Stomach smooth muscle (tissue), 2 donors: ENCODE results near the gene NSUN2.
"Not testable (repeated sequence)": the region's sequence is repeated elsewhere in the genome, so short reads cannot be mapped to it uniquely, and the experiment has no call there.

Experiments used
- H3K27ac ChIP-seq: one replicate; pipeline ENCODE4 v1.7.0; 2013; ENCODE audit warnings: mild to moderate bottlenecking, low read length, inconsistent platforms
- H3K27me3 ChIP-seq, 2 donors: one replicate each; pipeline ENCODE4 v1.7.0; 2013; ENCODE audit warnings: low read length in 2 of 2; ENCODE audit not compliant: insufficient read depth in 2 of 2, control insufficient read depth in 1 of 2
- H3K36me3 ChIP-seq, 2 donors: one replicate each; pipeline ENCODE4 v1.7.0; 2013; ENCODE audit warnings: low read length in 2 of 2; ENCODE audit not compliant: control insufficient read depth in 2 of 2, insufficient read depth in 2 of 2
- H3K4me1 ChIP-seq: one replicate; pipeline ENCODE4 v1.7.0; 2013; ENCODE audit warnings: low read length; ENCODE audit not compliant: control insufficient read depth, insufficient read depth
- H3K4me3 ChIP-seq, 2 donors: one replicate each; pipeline ENCODE4 v1.7.0; 2013; ENCODE audit warnings: low read length in 2 of 2
- H3K9ac ChIP-seq, 2 donors: one replicate each; pipeline ENCODE4 v1.7.0; 2013; ENCODE audit warnings: low read length in 2 of 2, mild to moderate bottlenecking in 1 of 2
- H3K9me3 ChIP-seq, 2 donors: one replicate each; pipeline ENCODE4 v1.7.0; 2013; ENCODE audit warnings: low read length in 2 of 2; ENCODE audit not compliant: control insufficient read depth in 2 of 2
- donor health status: healthy.
- donor health status: Pancreatic carcinoma.

The NSUN2 gene

DNA sequence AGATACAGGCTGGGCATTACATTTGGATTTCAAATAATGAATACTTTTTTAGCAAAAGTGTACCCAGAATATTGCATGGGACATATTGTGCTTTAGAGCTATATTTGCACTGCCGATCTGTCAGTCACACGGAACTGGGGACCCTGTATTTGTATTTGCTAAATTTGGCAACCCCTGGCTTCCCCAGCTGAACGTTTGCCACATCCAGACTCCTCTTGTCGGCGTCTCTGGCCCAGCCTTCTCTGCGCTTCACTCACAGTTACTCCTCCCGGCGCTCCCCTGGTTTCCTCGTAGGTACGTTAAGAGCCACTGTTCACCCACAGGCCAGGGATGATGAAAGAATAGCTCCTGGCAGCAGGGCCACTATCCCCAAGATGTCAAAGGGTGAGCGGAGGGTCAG lies 58.7 kb downstream of the NSUN2 start:
- no peaks in the 10 kb centered on the region for H3K4me1 ChIP-seq
- H3K36me3 ChIP-seq: no peaks in the 10 kb centered on the region
- H3K9ac ChIP-seq: no peak overlapping the region
- no peak overlapping the region for H3K27ac ChIP-seq
- H3K4me3 ChIP-seq: no peak overlapping the region
- peaks cover 0 to 7% of the 10 kb centered on the region in 2 donors for H3K27me3 ChIP-seq
- no peaks in the 10 kb centered on the region for H3K9me3 ChIP-seq

DNA sequence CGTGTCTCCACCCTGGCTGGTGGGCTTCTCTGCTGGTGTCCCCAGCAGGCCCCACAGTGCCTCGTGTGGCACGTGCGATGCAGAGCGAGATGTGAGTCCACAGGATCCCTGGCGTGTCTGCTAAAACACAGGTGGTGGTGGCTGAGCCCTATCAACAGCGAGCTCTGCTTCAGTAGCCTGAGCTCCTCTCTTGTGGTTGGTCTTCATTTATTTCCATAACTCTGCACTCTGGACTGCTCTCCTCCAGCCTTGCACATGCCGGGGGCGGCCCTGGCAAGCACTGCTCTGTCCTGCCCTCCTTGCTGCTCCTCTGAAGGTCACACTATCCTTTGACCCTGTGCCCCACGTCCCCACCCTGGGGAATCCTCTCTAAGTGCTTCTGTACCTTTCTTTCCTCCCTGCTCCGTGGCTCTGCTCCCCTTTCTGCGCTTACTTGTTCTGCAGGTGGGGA lies 59.2 kb downstream of the NSUN2 start:
- Histone ChIP-seq H3K9me3 (no peaks in the 10 kb centered on the region), H3K4me1 (peaks cover 2% of the 10 kb centered on the region), H3K27me3 (peaks cover 0 to 7% of the 10 kb centered on the region in 2 donors), H3K4me3 (no peak overlapping the region), H3K36me3 (no peaks in the 10 kb centered on the region), H3K9ac (no peak overlapping the region), H3K27ac (no peak overlapping the region)

DNA sequence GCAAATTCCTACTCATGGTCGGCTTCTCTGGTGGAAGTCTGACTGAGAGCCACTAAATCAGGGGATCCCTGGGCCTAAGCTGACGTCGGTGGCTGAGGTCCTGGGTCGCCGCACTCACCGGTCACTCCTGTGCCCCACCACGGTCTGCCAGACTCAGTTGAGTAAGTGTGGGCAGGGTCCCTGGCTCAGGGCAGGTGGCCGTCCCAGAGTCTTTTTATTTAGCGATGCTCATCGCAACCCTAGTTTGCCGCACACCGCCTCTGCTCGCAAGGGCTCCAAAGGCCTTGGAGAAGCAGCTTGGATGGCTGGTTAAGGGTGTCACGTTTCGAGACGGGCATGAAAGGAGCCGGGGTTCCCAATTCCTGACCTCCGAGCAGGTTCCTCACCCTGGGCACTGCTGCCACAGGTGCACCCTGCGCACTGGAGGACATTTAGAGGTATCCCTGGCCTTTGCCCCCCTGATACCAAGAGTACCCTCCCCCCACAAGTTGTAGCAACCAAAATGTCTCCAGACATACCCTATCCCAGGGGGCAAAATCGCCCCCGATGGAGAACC lies 59.9 kb downstream of the NSUN2 start:
- H3K27me3 ChIP-seq: peaks cover 0 to 9% of the 10 kb centered on the region in 2 donors
- H3K36me3 ChIP-seq: no peaks in the 10 kb centered on the region
- no peak overlapping the region for H3K4me3 ChIP-seq
- no peak overlapping the region for H3K27ac ChIP-seq
- H3K9me3 ChIP-seq: no peaks in the 10 kb centered on the region
- H3K4me1 ChIP-seq: peaks cover 2% of the 10 kb centered on the region
- H3K9ac ChIP-seq: no peak overlapping the region

DNA sequence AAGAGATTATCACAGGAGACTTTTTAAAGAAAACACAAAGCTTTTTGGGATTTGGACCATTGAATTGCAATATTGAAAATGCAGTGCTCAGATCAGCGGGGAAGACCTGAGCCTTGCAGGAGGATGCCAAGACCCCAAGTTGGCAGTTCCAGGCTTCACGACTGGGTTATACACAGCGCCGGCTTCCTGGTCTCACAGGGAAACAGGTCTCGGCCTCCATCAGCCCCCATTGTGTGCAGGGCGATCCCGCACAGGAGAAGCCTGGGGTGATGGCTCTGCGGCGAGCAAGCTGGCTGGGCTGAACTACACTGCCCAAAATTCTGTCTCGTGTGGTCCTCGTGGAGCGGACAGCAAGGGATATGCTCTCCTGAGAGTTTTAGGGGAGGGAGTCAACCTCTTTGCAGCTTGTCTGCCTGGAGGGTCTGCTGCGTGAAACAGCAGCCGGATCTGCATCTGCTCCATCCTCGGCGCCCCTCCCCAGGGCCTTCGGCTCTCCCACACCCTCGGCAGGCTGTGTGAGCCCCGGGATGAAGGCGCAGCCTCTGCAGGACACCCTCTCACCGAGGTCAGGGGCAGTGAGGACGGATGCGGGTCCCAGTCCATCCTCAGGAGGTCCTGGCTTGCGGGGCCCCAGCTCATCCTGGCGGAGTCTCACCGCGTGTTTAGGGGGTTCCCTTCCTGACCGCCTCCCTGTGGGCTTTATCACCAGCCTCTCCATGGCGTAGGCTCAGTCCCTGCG lies 60.6 kb downstream of the NSUN2 start:
- Histone ChIP-seq H3K36me3 (no peaks in the 10 kb centered on the region), H3K9ac (no peak overlapping the region), H3K27ac (no peak overlapping the region), H3K9me3 (no peaks in the 10 kb centered on the region), H3K27me3 (peaks cover 0 to 9% of the 10 kb centered on the region in 2 donors), H3K4me1 (peaks cover 2% of the 10 kb centered on the region), H3K4me3 (no peak overlapping the region)

DNA sequence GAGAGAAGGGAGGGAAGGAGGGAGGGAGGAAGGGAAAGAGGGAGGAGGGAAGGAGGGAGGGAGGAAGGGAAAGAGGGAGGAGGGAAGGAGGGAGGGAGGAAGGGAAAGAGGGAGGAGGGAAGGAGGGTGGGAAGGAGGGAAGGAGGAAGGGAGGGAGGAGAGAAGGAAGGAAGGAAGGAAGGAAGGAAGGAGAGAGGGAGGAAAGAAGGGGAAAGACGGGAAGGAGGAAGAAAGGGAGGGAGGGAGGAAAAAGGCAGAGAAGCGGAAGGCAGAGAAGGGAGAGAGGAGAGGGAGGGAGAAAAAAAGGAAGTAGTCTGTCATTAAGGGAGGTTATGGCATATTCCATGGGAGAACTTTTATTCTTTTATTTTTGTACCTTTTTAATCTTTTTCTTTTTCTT lies 61.2 kb downstream of the NSUN2 start:
- not testable (repeated sequence) for H3K9ac ChIP-seq, H3K27ac ChIP-seq, H3K9me3 ChIP-seq, H3K27me3 ChIP-seq, H3K36me3 ChIP-seq, H3K4me3 ChIP-seq, H3K4me1 ChIP-seq

DNA sequence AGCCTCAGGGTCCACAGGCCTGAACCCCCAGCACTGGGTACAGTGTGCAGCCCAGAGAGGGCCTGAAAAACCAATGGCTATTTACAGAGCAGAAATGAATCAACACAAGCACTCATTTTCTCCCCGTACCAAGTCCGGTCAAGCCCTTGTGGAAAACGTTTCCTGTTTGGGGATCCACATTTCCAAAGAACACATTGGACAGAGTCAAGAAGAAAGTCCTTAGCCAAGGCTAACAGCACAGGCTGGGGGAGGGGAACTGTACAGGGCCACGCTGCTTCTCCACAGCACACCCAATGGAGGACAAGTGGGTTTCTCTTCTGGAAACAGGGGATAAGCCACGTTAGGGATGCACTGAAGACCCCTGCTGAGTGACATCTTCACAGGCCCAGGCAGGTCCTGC lies 62.3 kb downstream of the NSUN2 start:
- Histone ChIP-seq H3K27me3 (peaks cover 0 to 9% of the 10 kb centered on the region in 2 donors), H3K9me3 (no peaks in the 10 kb centered on the region), H3K9ac (no peak overlapping the region), H3K4me3 (no peak overlapping the region), H3K4me1 (peaks cover 2% of the 10 kb centered on the region), H3K27ac (no peak overlapping the region), H3K36me3 (no peaks in the 10 kb centered on the region)

DNA sequence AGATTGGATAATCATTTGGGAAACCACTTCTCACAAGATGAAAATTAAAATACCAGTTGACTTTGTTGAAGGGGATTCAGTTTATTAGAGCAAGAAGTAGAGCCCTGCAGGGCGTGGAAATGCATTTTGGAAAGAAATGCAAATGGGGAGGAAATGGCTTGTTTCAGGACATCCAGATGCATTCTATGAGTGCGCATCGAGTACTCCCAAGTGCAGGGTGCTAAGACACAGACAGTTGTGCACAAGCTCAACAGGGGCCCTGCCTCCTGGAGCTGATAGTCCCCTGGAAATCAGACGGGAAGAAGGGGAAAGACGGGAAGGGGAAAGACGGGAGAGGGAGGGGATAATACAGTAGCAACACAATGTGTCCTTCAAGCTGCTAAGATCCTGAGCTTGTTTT lies 64.0 kb downstream of the NSUN2 start:
- Histone ChIP-seq H3K9ac (no peak overlapping the region), H3K4me3 (no peak overlapping the region), H3K27me3 (peaks cover 0 to 7% of the 10 kb centered on the region in 2 donors), H3K36me3 (no peaks in the 10 kb centered on the region), H3K27ac (no peak overlapping the region), H3K9me3 (no peaks in the 10 kb centered on the region), H3K4me1 (peaks cover 2% of the 10 kb centered on the region)

DNA sequence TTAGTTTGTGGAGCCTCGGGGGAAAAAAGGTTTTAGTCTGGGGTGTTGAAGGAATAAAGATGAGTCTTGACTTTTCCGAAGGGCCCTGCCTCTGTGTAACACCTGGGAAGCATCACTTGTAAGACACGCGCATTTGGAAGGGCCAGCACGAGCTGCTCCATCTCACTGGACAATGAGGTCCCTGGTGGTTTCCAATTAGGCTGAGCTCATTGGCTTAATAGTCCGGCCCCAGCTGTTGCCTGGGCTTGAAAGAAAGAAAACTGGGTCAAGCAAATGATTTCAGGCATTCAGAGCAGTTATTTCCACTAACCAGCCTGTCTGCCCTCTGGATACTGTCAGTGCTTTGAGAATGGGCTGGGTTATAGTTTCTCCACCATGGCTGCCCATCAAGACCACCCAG lies 64.5 kb downstream of the NSUN2 start:
- peaks cover 0 to 5% of the 10 kb centered on the region in 2 donors for H3K27me3 ChIP-seq
- H3K4me3 ChIP-seq: no peak overlapping the region
- H3K27ac ChIP-seq: no peak overlapping the region
- H3K9ac ChIP-seq: no peak overlapping the region
- no peaks in the 10 kb centered on the region for H3K36me3 ChIP-seq
- H3K9me3 ChIP-seq: no peaks in the 10 kb centered on the region
- peaks cover 2% of the 10 kb centered on the region for H3K4me1 ChIP-seq

DNA sequence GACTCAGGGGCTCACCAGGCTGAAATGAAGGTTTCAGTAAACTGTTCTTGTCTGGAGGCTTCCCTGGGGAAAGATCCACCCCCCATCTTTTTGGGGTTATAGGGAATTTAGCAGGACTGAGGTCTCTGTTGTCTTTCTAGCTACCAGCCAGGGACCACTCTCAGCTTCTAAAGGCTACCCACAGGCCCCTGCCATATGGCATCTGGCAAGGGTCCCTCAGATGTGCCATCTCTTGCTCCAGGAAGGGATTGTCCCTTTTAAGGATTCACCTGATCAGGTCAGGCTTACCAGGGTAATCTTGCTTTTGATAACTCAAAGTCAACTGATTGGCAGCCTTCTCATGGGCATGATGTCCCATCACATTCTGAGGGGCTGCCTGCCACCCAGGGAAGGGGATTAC lies 65.0 kb downstream of the NSUN2 start:
- Histone ChIP-seq H3K36me3 (no peaks in the 10 kb centered on the region), H3K9ac (no peak overlapping the region), H3K27ac (no peak overlapping the region), H3K27me3 (peaks cover 0 to 5% of the 10 kb centered on the region in 2 donors), H3K4me3 (no peak overlapping the region), H3K9me3 (no peaks in the 10 kb centered on the region), H3K4me1 (peaks cover 2% of the 10 kb centered on the region)

DNA sequence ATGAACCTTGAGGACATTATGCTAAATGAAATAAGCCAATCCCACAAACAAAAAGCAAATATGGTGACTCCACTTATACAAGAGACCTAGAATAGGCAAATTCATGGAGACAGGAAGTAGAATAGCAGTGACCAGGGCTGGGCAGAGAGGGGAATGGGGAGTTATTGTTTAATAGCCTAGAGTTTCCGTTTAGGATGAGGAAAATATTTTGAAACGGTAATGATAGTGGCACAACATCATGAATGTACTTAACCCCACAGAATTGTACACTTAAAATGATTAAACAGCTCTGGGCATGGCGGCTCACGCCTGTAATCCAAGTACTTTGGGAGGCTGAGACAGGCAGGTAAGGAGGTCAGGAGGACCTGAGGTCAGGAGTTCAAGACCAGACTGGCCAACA lies 65.8 kb downstream of the NSUN2 start:
- no peak overlapping the region for H3K9ac ChIP-seq

DNA sequence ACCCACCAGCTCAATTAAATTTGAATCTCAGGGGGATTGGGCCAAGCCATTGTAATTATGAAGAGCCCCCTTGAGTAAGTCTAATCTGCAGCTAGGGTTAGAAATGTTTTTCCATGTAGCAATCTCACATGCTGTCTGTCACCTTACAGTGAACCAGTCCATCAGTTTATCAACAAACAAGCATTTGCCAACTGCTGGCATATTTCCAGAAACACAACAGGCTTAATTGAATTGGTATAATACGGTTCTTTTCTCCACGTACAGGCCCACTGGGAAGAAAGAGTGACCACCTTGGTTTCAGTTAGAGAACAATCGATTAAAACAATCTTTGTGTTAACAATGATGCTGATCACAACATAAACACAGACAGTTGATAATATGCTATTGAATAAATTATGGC lies 67.4 kb downstream of the NSUN2 start:
- Histone ChIP-seq H3K4me3 (no peak overlapping the region), H3K27me3 (peaks cover 0 to 2% of the 10 kb centered on the region in 2 donors), H3K4me1 (peaks cover 2% of the 10 kb centered on the region), H3K9ac (no peak overlapping the region), H3K36me3 (no peaks in the 10 kb centered on the region), H3K9me3 (no peaks in the 10 kb centered on the region), H3K27ac (no peak overlapping the region)

More for the DNA sequence above, 65.8 kb downstream of the NSUN2 start:
- Histone ChIP-seq H3K4me1 (peaks cover 2% of the 10 kb centered on the region), H3K27me3 (peaks cover 0 to 2% of the 10 kb centered on the region in 2 donors), H3K9me3 (no peaks in the 10 kb centered on the region), H3K4me3 (no peak overlapping the region), H3K27ac (no peak overlapping the region), H3K36me3 (no peaks in the 10 kb centered on the region)
